GOT3 (cell line): ENCODE data around the gene AKAP10.
"Not testable (repeated sequence)": the region's sequence is repeated elsewhere in the genome, so short reads cannot be mapped to it uniquely, and the experiment has no call there.

Source experiments
- DNase-seq: peaks from one replicate; lab custom pipeline; 2025; ENCODE audit warnings: mixed read lengths; lab: John Stamatoyannopoulos, UW

AKAP10 gene

GRCh38 chr17:19867079-19867328 lies 110.6 kb downstream of the AKAP10 start:
- no peak for DNase-seq

GRCh38 chr17:19865021-19865420 lies 112.6 kb downstream of the AKAP10 start:
- DNase-seq, result no peak

- DNase-seq, result not testable (repeated sequence)
Measured at GRCh38 chr17:19860647-19861177, 116.9 kb downstream of the AKAP10 start.

- no peak for DNase-seq
Measured at GRCh38 chr17:19857640-19858039, 120.0 kb downstream of the AKAP10 start.
